Measurements from ENCODE around the gene AHI1. TPM values are rescaled to one million over a fixed set of nuclear protein-coding genes. Genes with fewer than 3 reads are reported as not detected.
"Not testable (repeated sequence)": the region's sequence is repeated elsewhere in the genome, so short reads cannot be mapped to it uniquely, and the experiment has no call there.

Gene AHI1
- total RNA-seq, 4 donors from 2014 or later: 30.8 to 57.6 (median 38.0) TPM

- DNase-seq (ENCODE audit: low spot score in 2 of 2): no peak
- Histone ChIP-seq H3K9me3 (no peaks in the 10 kb centered on the region), H3K36me3 (peaks cover 0 to 61% (median 0%) of the 10 kb centered on the region in 3 donors), H3K4me1 (peaks cover 0 to 3% (median 0%) of the 10 kb centered on the region in 4 donors), H3K27me3 (no peaks in the 10 kb centered on the region), H3K27ac (no peak overlapping the region), H3K4me3 (no peak overlapping the region)
- WGBS, 2 donors: 95 to 97% methylated on average over 3 of the region's 3 CpGs
- TF ChIP-seq POLR2A (IDR thresholded peaks at IDR 0.05): no peak
- TF ChIP-seq EP300 (IDR thresholded peaks at IDR 0.05): no peak
- no peak for TF ChIP-seq CTCF (IDR thresholded peaks at IDR 0.05)
Measured at GRCh38 chr6:135490381-135490780, 7.2 kb downstream of the AHI1 start.

GRCh38 chr6:135488023-135488422 lies 9.5 kb downstream of the AHI1 start:
- WGBS, 2 donors: 78 to 88% methylated on average over 3 of the region's 3 CpGs
- no peak for TF ChIP-seq POLR2A (IDR thresholded peaks at IDR 0.05)
- TF ChIP-seq CTCF (IDR thresholded peaks at IDR 0.05): no peak
- no peak for TF ChIP-seq EP300 (IDR thresholded peaks at IDR 0.05)
- no peaks in the 10 kb centered on the region for H3K27me3 ChIP-seq
- H3K4me3 ChIP-seq: no peak overlapping the region
- H3K36me3 ChIP-seq: peaks cover 0 to 80% (median 0%) of the 10 kb centered on the region in 3 donors
- peaks cover 0 to 14% (median 5%) of the 10 kb centered on the region in 4 donors for H3K9me3 ChIP-seq
- H3K4me1 ChIP-seq: no peaks in the 10 kb centered on the region
- no peak for DNase-seq (ENCODE audit: low spot score in 2 of 2)
- H3K27ac ChIP-seq: no peak overlapping the region

- Histone ChIP-seq H3K9me3 (peaks cover 0 to 38% (median 16%) of the 10 kb centered on the region in 4 donors), H3K36me3 (peaks cover 0 to 84% (median 0%) of the 10 kb centered on the region in 3 donors)
- not testable (repeated sequence) for H3K27me3 ChIP-seq; DNase-seq (ENCODE audit: low spot score in 2 of 2); H3K4me1 ChIP-seq; H3K4me3 ChIP-seq; H3K27ac ChIP-seq
- 93 to 97% methylated on average over 2 of the region's 2 CpGs for WGBS, 2 donors
Measured at GRCh38 chr6:135483903-135484302, 13.6 kb downstream of the AHI1 start.

GRCh38 chr6:135481783-135482369 lies 15.7 kb downstream of the AHI1 start:
- H3K4me3 ChIP-seq: no peak overlapping the region
- DNase-seq (ENCODE audit: low spot score in 2 of 2): no peak
- TF ChIP-seq EP300 (IDR thresholded peaks at IDR 0.05): no peak
- H3K36me3 ChIP-seq: peaks cover 0 to 93% (median 0%) of the 10 kb centered on the region in 3 donors
- no peaks in the 10 kb centered on the region for H3K27me3 ChIP-seq
- H3K9me3 ChIP-seq: peaks cover 0 to 38% (median 16%) of the 10 kb centered on the region in 4 donors
- H3K27ac ChIP-seq: no peak overlapping the region
- WGBS, 2 donors: 97 to 99% methylated on average over 3 of the region's 3 CpGs
- H3K4me1 ChIP-seq: no peaks in the 10 kb centered on the region

- Histone ChIP-seq H3K36me3 (peaks cover 0 to 72% (median 0%) of the 10 kb centered on the region in 3 donors), H3K4me1 (no peaks in the 10 kb centered on the region), H3K4me3 (no peak overlapping the region), H3K27me3 (no peaks in the 10 kb centered on the region), H3K27ac (no peak overlapping the region), H3K9me3 (peaks cover 0 to 38% (median 16%) of the 10 kb centered on the region in 4 donors)
- 95 to 100% methylated on average over 2 of the region's 2 CpGs for WGBS, 2 donors
- TF ChIP-seq CTCF (IDR thresholded peaks at IDR 0.05): no peak
- no peak for TF ChIP-seq POLR2A (IDR thresholded peaks at IDR 0.05)
- TF ChIP-seq EP300 (IDR thresholded peaks at IDR 0.05): no peak
- DNase-seq (ENCODE audit: low spot score in 2 of 2): no peak
Measured at GRCh38 chr6:135479601-135480000, 17.9 kb downstream of the AHI1 start.

- no peaks in the 10 kb centered on the region for H3K27me3 ChIP-seq
- no peak overlapping the region for H3K4me3 ChIP-seq
- no peaks in the 10 kb centered on the region for H3K4me1 ChIP-seq
- no peak for TF ChIP-seq POLR2A (IDR thresholded peaks at IDR 0.05)
- no peak for TF ChIP-seq EP300 (IDR thresholded peaks at IDR 0.05)
- no peak for TF ChIP-seq CTCF (IDR thresholded peaks at IDR 0.05)
- no peak for DNase-seq (ENCODE audit: low spot score in 2 of 2)
- peaks cover 0 to 62% (median 0%) of the 10 kb centered on the region in 3 donors for H3K36me3 ChIP-seq
- no peak overlapping the region for H3K27ac ChIP-seq
- peaks cover 0 to 30% (median 13%) of the 10 kb centered on the region in 4 donors for H3K9me3 ChIP-seq
Measured at GRCh38 chr6:135478626-135479025, 18.9 kb downstream of the AHI1 start.

Measured in tibial nerve (tissue), 4 donors.